H1 (cell line): ENCODE data around the gene COQ7. TPM values are rescaled to one million over a fixed set of nuclear protein-coding genes. Genes with fewer than 3 reads are reported as not detected.

Source experiments
- CTCF ChIA-PET: fragments of 300-600 bp; sonication (Branson Sonifier 250); formaldehyde crosslinking; loops from one replicate; lab custom pipeline; 2021; ENCODE audit not compliant: partially characterized antibody; lab: Charles Lee
- POLR2A ChIA-PET: fragments of 300-600 bp; sonication (Branson Sonifier 250); formaldehyde crosslinking; loops from one replicate; lab custom pipeline; 2021; ENCODE audit warnings: inconsistent platforms; ENCODE audit not compliant: partially characterized antibody; lab: Charles Lee
- DNase-seq, 2 experiments: peaks; one replicate each; pipeline versions ENCODE4 v3.0.0 to v3.0.0-alpha.2; 2010 to 2022; ENCODE audit warnings: low spot score in 2 of 2, low read depth in 1 of 2, mixed read lengths in 1 of 2
- FAIRE-seq: peaks from 2 replicates; lab custom pipeline; 2011; peaks lifted over from hg19 to GRCh38; lab: Jason Lieb, UNC
- H2AFZ ChIP-seq: 2 replicates; pipeline ENCODE4 v1.8.1; 2012; ENCODE audit warnings: low read length, inconsistent platforms
- H2AK5ac ChIP-seq: 2 replicates; pipeline ENCODE4 v1.6.1; 2013; ENCODE audit warnings: low read depth, low read length
- H2BK120ac ChIP-seq: replicated peaks from 2 replicates; pipeline ENCODE3; 2013; ENCODE audit warnings: low read depth, low read length, inconsistent platforms
- H2BK12ac ChIP-seq: 2 replicates; pipeline ENCODE4 v1.6.1; 2013; ENCODE audit warnings: low read depth, low read length
- H2BK15ac ChIP-seq: 2 replicates; pipeline ENCODE4 v1.6.1; 2013; ENCODE audit warnings: low read length
- H2BK20ac ChIP-seq: 2 replicates; pipeline ENCODE4 v1.6.1; 2013; ENCODE audit warnings: low read length
- H2BK5ac ChIP-seq: 2 replicates; pipeline ENCODE4 v1.6.1; 2013; ENCODE audit warnings: low read depth, low read length
- H3K14ac ChIP-seq: 2 replicates; pipeline ENCODE4 v1.6.1; 2013; ENCODE audit warnings: inconsistent platforms; ENCODE audit not compliant: insufficient read length
- H3K18ac ChIP-seq: 2 replicates; pipeline ENCODE4 v1.6.1; 2013; ENCODE audit warnings: low read length; ENCODE audit errors: extremely low read depth
- H3K23ac ChIP-seq: 2 replicates; pipeline ENCODE4 v1.6.1; 2013; ENCODE audit warnings: inconsistent platforms; ENCODE audit not compliant: insufficient read length
- H3K23me2 ChIP-seq: 2 replicates; pipeline ENCODE4 v1.6.1; 2013; ENCODE audit warnings: low read depth, low read length
- H3K27ac ChIP-seq: 2 replicates; pipeline ENCODE4 v1.6.1; 2011; ENCODE audit warnings: low read depth, low read length, inconsistent platforms
- H3K27me3 ChIP-seq, 4 experiments: replicated peaks in 1 of 4; 1 replicate in 1 of 4; 2 replicates in 3 of 4; pipeline versions ENCODE4 v1.6.1 to v1.8.1; 2011 to 2013; ENCODE audit warnings: low read length in 3 of 4, mild to moderate bottlenecking in 3 of 4, inconsistent platforms in 2 of 4, mixed read lengths in 2 of 4, moderate library complexity in 1 of 4; ENCODE audit not compliant: control insufficient read depth in 3 of 4, insufficient read depth in 3 of 4; ENCODE audit errors: extremely low read depth in 1 of 4
- H3K36me3 ChIP-seq, 4 experiments: 2 replicates each; pipeline versions ENCODE4 v1.6.1 to v1.8.1; 2011 to 2013; ENCODE audit warnings: mild to moderate bottlenecking in 4 of 4, low read length in 3 of 4, moderate library complexity in 2 of 4, control low read depth in 1 of 4, inconsistent platforms in 1 of 4; ENCODE audit not compliant: insufficient read depth in 4 of 4, control insufficient read depth in 2 of 4
- H3K4ac ChIP-seq: replicated peaks from 2 replicates; pipeline ENCODE3; 2013; ENCODE audit warnings: low read length, low read depth, mixed read lengths, inconsistent platforms; ENCODE audit not compliant: insufficient read length
- H3K4me1 ChIP-seq, 4 experiments: replicated peaks in 1 of 4; 1 replicate in 1 of 4; 2 replicates in 3 of 4; pipeline versions ENCODE4 v1.6.1 to v1.8.1; 2011 to 2013; ENCODE audit warnings: low read length in 3 of 4, inconsistent platforms in 2 of 4, mixed read lengths in 1 of 4; ENCODE audit not compliant: insufficient read depth in 4 of 4, control insufficient read depth in 3 of 4
- H3K4me2 ChIP-seq, 2 experiments: 2 replicates each; pipeline versions ENCODE4 v1.6.1 to v1.8.1; 2011 to 2013; ENCODE audit warnings: low read depth in 2 of 2, low read length in 2 of 2, control low read depth in 1 of 2, inconsistent platforms in 1 of 2, mild to moderate bottlenecking in 1 of 2; ENCODE audit not compliant: insufficient read depth in 1 of 2
- H3K4me3 ChIP-seq, 4 experiments: fragments of 200-600, 300-600 bp in 1 of 4; sonication (generic), shearing (Covaris generic), sonication (Bioruptor Twin) in 1 of 4; 2 replicates each; pipeline versions ENCODE4 v1.5.1 to v1.8.1; 2011 to 2016; ENCODE audit warnings: low read length in 4 of 4, low read depth in 3 of 4, control low read depth in 2 of 4, inconsistent platforms in 2 of 4, mild to moderate bottlenecking in 2 of 4, mixed read lengths in 1 of 4, moderate library complexity in 1 of 4; ENCODE audit not compliant: insufficient read depth in 2 of 4; ENCODE audit errors: extremely low read depth in 1 of 4
- H3K56ac ChIP-seq: replicated peaks from 2 replicates; pipeline ENCODE3; 2013; ENCODE audit warnings: low read depth, mild to moderate bottlenecking, mixed read lengths, low read length, inconsistent platforms; ENCODE audit not compliant: insufficient read length
- H3K79me1 ChIP-seq: 2 replicates; pipeline ENCODE4 v1.6.1; 2013; ENCODE audit warnings: low read depth, low read length, control low read depth
- H3K79me2 ChIP-seq, 2 experiments: 2 replicates each; pipeline versions ENCODE4 v1.6.1 to v1.8.1; 2012 to 2013; ENCODE audit warnings: low read length in 2 of 2, mild to moderate bottlenecking in 2 of 2, inconsistent platforms in 1 of 2; ENCODE audit not compliant: insufficient read depth in 2 of 2, control insufficient read depth in 1 of 2
- H3K9ac ChIP-seq, 4 experiments: replicated peaks in 1 of 4; 1 replicate in 1 of 4; 2 replicates in 3 of 4; pipeline versions ENCODE4 v1.6.1 to v1.8.1; 2011 to 2013; ENCODE audit warnings: low read depth in 3 of 4, low read length in 3 of 4, control low read depth in 2 of 4, mild to moderate bottlenecking in 2 of 4, moderate library complexity in 2 of 4, inconsistent platforms in 1 of 4; ENCODE audit errors: extremely low read depth in 1 of 4
- H3K9me3 ChIP-seq, 2 experiments: 2 replicates each; pipeline versions ENCODE4 v1.6.1 to v1.8.1; 2012 to 2013; ENCODE audit warnings: mild to moderate bottlenecking in 2 of 2, moderate library complexity in 2 of 2, control low read depth in 1 of 2, inconsistent platforms in 1 of 2, low read depth in 1 of 2, low read length in 1 of 2, mixed read lengths in 1 of 2; ENCODE audit not compliant: insufficient read depth in 2 of 2
- H4K20me1 ChIP-seq, 2 experiments: replicated peaks in 1 of 2; 2 replicates each; pipeline versions ENCODE3 to v1.8.1; 2011 to 2013; ENCODE audit warnings: inconsistent platforms in 2 of 2, low read length in 2 of 2, mild to moderate bottlenecking in 1 of 2; ENCODE audit not compliant: insufficient read depth in 2 of 2, control insufficient read depth in 1 of 2
- H4K5ac ChIP-seq: 2 replicates; pipeline ENCODE4 v1.6.1; 2013; ENCODE audit warnings: low read length, low read depth, mixed read lengths, inconsistent platforms; ENCODE audit not compliant: insufficient read length
- H4K8ac ChIP-seq: 2 replicates; pipeline ENCODE4 v1.8.0; 2013; ENCODE audit warnings: mild to moderate bottlenecking, moderate library complexity, low read length, inconsistent platforms; ENCODE audit not compliant: insufficient read depth; ENCODE audit errors: extremely low read depth
- H4K91ac ChIP-seq: replicated peaks from 2 replicates; pipeline ENCODE3; 2013; ENCODE audit warnings: low read length, mixed read lengths, inconsistent platforms; ENCODE audit not compliant: insufficient read length
- ATF3 ChIP-seq: IDR thresholded peaks from 2 replicates; pipeline ENCODE4 v1.6.1; 2011; ENCODE audit warnings: low read depth, mild to moderate bottlenecking, low read length; ENCODE audit not compliant: insufficient read depth
- CHD2 ChIP-seq: IDR thresholded peaks from 2 replicates; pipeline ENCODE4 v1.6.1; 2012; ENCODE audit warnings: low read length, improper control_type of control experiment
- CTBP2 ChIP-seq: IDR thresholded peaks from 2 replicates; pipeline ENCODE4 v1.7.0; 2011; ENCODE audit warnings: borderline replicate concordance, mild to moderate bottlenecking, moderate library complexity, mixed read lengths, low read length; ENCODE audit not compliant: insufficient read depth, insufficient read length
- KDM1A ChIP-seq: fragments of 200-600, 300-600 bp; sonication (generic); IDR thresholded peaks from 2 replicates; pipeline ENCODE4 v1.7.1; 2016; ENCODE audit warnings: mild to moderate bottlenecking, low read length, borderline replicate concordance
- POLR2AphosphoS5 ChIP-seq: IDR thresholded peaks from 2 replicates; pipeline ENCODE4 v1.6.1; 2011; ENCODE audit warnings: low read depth, low read length
- POU5F1 ChIP-seq: IDR thresholded peaks from 2 replicates; pipeline ENCODE4 v1.6.1; 2011; ENCODE audit warnings: low read depth, mild to moderate bottlenecking, low read length, moderate library complexity
- RFX5 ChIP-seq: IDR thresholded peaks from 2 replicates; pipeline ENCODE4 v1.6.1; 2011; ENCODE audit warnings: low read depth, low read length, improper control_type of control experiment, borderline replicate concordance
- SP4 ChIP-seq: IDR thresholded peaks from 2 replicates; pipeline ENCODE4 v1.6.1; 2012; ENCODE audit warnings: low read length, inconsistent platforms
- TAF7 ChIP-seq: optimal IDR thresholded peaks from 2 replicates; pipeline ENCODE3; 2011; ENCODE audit warnings: low read depth, mild to moderate bottlenecking, inconsistent platforms, low read length, moderate library complexity, borderline replicate concordance
- TEAD4 ChIP-seq: IDR thresholded peaks from 2 replicates; pipeline ENCODE4 v1.6.1; 2012; ENCODE audit warnings: low read depth, low read length, inconsistent platforms, mixed read lengths
- USF2 ChIP-seq: IDR thresholded peaks from 2 replicates; pipeline ENCODE4 v1.6.1; 2011; ENCODE audit warnings: low read length, improper control_type of control experiment
- ZNF274 ChIP-seq: IDR thresholded peaks from 2 replicates; pipeline ENCODE4 v1.7.0; 2012; ENCODE audit warnings: low read length, borderline replicate concordance; ENCODE audit errors: extremely low read depth
- WGBS, 2 experiments: shearing (Covaris generic) in 1 of 2; methylation state at CpG; one replicate each; pipeline versions ENCODE4 v1.1.6 to v1.1.7; 2013 to 2015; ENCODE audit warnings: low lambda C conversion rate in 2 of 2, mixed read lengths in 2 of 2, inconsistent platforms in 1 of 2, low coverage in 1 of 2, missing lambda C conversion rate in 1 of 2; ENCODE audit not compliant: insufficient replicate concordance in 2 of 2, insufficient coverage in 1 of 2, insufficient read length in 1 of 2; ENCODE audit errors: extremely low coverage in 1 of 2, missing lambda C conversion rate in 1 of 2; 5-methylcytosine and 5-hydroxymethylcytosine counted together
- polyA plus RNA-seq, 7 experiments: library from polyadenylated mRNA; depleted of rRNA in 3 of 7; stranded (reverse) in 5 of 7; unstranded in 2 of 7; fragments of >200 nt in 5 of 7; fragments of 200-250 nt in 2 of 7; gene quantifications; 1 replicate in 5 of 7; 2 replicates in 1 of 7; 4 replicates in 1 of 7; pipeline versions ENCODE4 v1.2.1 to v1.2.3, GENCODE V29; 2011 to 2013; ENCODE audit warnings: missing spikeins in 2 of 7, mixed read lengths in 2 of 7
- total RNA-seq: library from RNA; stranded (reverse); fragmentation: NEBNext Ultra II Directional; extraction: Animal tissue kit (Norgen Biotek cat#: 25700); gene quantifications from 2 replicates; pipeline ENCODE4 v1.2.1, GENCODE V29; 2021

Gene COQ7
- total and polyA plus RNA-seq, 2 of the 8 experiments (the other 6 are each of a cell fraction or from before 2014, with no cell fraction given), result 7.1 to 15.2 TPM

GRCh38 chr16:19118938-19119431, 51.6 kb downstream of the COQ7 start:
- no peak overlapping the region for H4K5ac ChIP-seq
- H3K14ac ChIP-seq, result no peak overlapping the region
- peaks cover 0 to 3% (median 0%) of the 10 kb centered on the region in 4 experiments; a peak in 1 of 8 replicates for H3K36me3 ChIP-seq
- no peak overlapping the region for H3K18ac ChIP-seq
- H2BK5ac ChIP-seq, result no peak overlapping the region
- H3K9me3 ChIP-seq, result peaks cover 0 to 3% of the 10 kb centered on the region in 2 experiments; a peak in 1 of 4 replicates
- no peak overlapping the region for H4K91ac ChIP-seq
- peaks cover 2 to 9% (median 5%) of the 10 kb centered on the region in 4 experiments; a peak in 6 of 7 replicates for H3K4me1 ChIP-seq
- H3K4ac ChIP-seq, result no peak overlapping the region
- no peak overlapping the region for H3K23ac ChIP-seq
- H2AK5ac ChIP-seq, result no peak overlapping the region
- no peak overlapping the region for H3K27ac ChIP-seq
- DNase-seq (no peak), FAIRE-seq (no peak)
- H3K4me3 ChIP-seq, result no peak overlapping the region
- H3K27me3 ChIP-seq, result peaks cover 13 to 23% (median 22%) of the 10 kb centered on the region in 4 experiments
- H2BK20ac ChIP-seq, result no peak overlapping the region
- no peak overlapping the region for H2BK15ac ChIP-seq
- H3K79me1 ChIP-seq, result no peaks in the 10 kb centered on the region
- H2BK12ac ChIP-seq, result no peak overlapping the region
- peaks cover 0 to 3% of the 10 kb centered on the region in 2 experiments for H4K20me1 ChIP-seq
- no peaks in the 10 kb centered on the region for H3K79me2 ChIP-seq
- 93 to 100% methylated on average over 1 to 6 of the region's 6 CpGs for WGBS, 2 experiments
- POLR2A ChIA-PET, result no interaction called here
- no peak overlapping the region for H2BK120ac ChIP-seq
- H3K4me2 ChIP-seq, result no peak overlapping the region
- H2AFZ ChIP-seq, result no peak overlapping the region
- H3K9ac ChIP-seq, result no peak overlapping the region
- CTCF ChIA-PET, result interaction anchor here (0.5 to 1.8 kb wide), 5 partner anchors 10 to 112 kb away, joined by 3 to 5 read pairs (median 4); no protein-coding TSS in a partner anchor
- peaks cover 5% of the 10 kb centered on the region; the same call in 1 of the 2 replicates for H3K23me2 ChIP-seq
- no peak overlapping the region for H3K56ac ChIP-seq
- H4K8ac ChIP-seq, result no peak overlapping the region; the same call in 1 of the 2 replicates
- no peak for TF ChIP-seq TAF7
- no peak for TF ChIP-seq KDM1A
- no peak for TF ChIP-seq SP4
- TF ChIP-seq CHD2, result no peak
- no peak for TF ChIP-seq POU5F1
- TF ChIP-seq RFX5, result no peak
- no peak for TF ChIP-seq TEAD4
- TF ChIP-seq POLR2AphosphoS5, result no peak
- TF ChIP-seq CTBP2, result no peak
- TF ChIP-seq ATF3, result no peak
- no peak for TF ChIP-seq USF2
- no peak for TF ChIP-seq ZNF274
